Stomach smooth muscle (tissue), 2 donors: ENCODE measurements around the gene HK3.

ENCODE experiments used
- H3K27ac ChIP-seq: one replicate; pipeline ENCODE4 v1.7.0; 2013; ENCODE audit warnings: mild to moderate bottlenecking, low read length, inconsistent platforms
- H3K27me3 ChIP-seq, 2 donors: one replicate each; pipeline ENCODE4 v1.7.0; 2013; ENCODE audit warnings: low read length in 2 of 2; ENCODE audit not compliant: insufficient read depth in 2 of 2, control insufficient read depth in 1 of 2
- H3K36me3 ChIP-seq, 2 donors: one replicate each; pipeline ENCODE4 v1.7.0; 2013; ENCODE audit warnings: low read length in 2 of 2; ENCODE audit not compliant: control insufficient read depth in 2 of 2, insufficient read depth in 2 of 2
- H3K4me1 ChIP-seq: one replicate; pipeline ENCODE4 v1.7.0; 2013; ENCODE audit warnings: low read length; ENCODE audit not compliant: control insufficient read depth, insufficient read depth
- H3K4me3 ChIP-seq, 2 donors: one replicate each; pipeline ENCODE4 v1.7.0; 2013; ENCODE audit warnings: low read length in 2 of 2
- H3K9ac ChIP-seq, 2 donors: one replicate each; pipeline ENCODE4 v1.7.0; 2013; ENCODE audit warnings: low read length in 2 of 2, mild to moderate bottlenecking in 1 of 2
- H3K9me3 ChIP-seq, 2 donors: one replicate each; pipeline ENCODE4 v1.7.0; 2013; ENCODE audit warnings: low read length in 2 of 2; ENCODE audit not compliant: control insufficient read depth in 2 of 2
- donor health status: healthy.
- donor health status: Pancreatic carcinoma.

Gene HK3

GRCh38 chr5:176902102-176902814 is 3.1 kb upstream of the HK3 start:
- H3K27me3 ChIP-seq, result no peaks in the 10 kb centered on the region
- H3K4me1 ChIP-seq, result peaks cover 5% of the 10 kb centered on the region
- no peaks in the 10 kb centered on the region for H3K9me3 ChIP-seq
- peaks cover 36 to 44% of the 10 kb centered on the region in 2 donors for H3K36me3 ChIP-seq
- no peak overlapping the region for H3K27ac ChIP-seq
- no peak overlapping the region for H3K4me3 ChIP-seq
- no peak overlapping the region for H3K9ac ChIP-seq

DNA sequence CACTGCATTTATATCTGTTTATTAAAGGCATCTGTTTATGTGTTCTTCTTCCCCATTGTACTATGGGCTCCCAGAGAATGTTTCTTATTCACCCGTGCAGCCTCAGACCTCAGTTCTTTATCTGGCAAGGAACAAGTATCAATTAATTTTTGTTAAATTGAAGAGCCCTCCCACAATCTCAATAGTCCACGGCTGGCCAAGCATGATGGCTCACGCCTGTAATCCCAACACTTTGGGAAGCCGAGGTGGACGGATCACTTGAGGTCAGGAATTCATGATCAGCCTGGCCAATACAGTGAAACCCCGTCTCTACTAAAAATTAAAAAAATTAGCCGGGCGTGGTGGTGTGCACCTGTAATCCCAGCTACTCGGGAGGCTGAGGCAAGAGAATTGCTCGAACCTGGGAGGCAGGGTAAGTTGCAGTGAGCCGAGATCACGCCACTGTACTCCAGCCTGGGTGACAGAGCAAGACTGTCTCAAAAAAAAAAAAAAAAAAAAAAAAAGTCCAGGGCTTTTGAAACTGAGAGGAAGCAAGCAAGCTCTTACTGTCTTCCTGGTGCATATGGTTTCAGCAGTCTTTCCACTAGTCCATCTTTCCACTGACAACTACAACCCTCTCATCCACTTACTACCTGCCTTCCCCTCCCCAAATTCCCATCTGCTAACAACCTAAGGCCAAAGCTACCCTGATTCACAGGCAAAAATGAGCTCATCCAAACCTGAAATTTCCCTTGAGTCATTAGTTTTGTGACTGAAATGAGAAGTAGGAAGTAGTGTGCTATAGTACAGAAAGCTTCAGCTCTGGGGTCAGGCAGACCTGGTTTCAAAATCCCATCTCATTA is 2.3 kb upstream of the HK3 start:
- Histone ChIP-seq H3K4me1 (peaks cover 5% of the 10 kb centered on the region), H3K27ac (no peak overlapping the region), H3K9ac (no peak overlapping the region), H3K9me3 (no peaks in the 10 kb centered on the region), H3K27me3 (no peaks in the 10 kb centered on the region), H3K4me3 (no peak overlapping the region), H3K36me3 (peaks cover 28 to 37% of the 10 kb centered on the region in 2 donors)

- no peak overlapping the region for H3K9ac ChIP-seq
- H3K4me1 ChIP-seq, result peaks cover 5% of the 10 kb centered on the region
Measured at GRCh38 chr5:176900780-176901204, 1.6 kb upstream of the HK3 start.

DNA sequence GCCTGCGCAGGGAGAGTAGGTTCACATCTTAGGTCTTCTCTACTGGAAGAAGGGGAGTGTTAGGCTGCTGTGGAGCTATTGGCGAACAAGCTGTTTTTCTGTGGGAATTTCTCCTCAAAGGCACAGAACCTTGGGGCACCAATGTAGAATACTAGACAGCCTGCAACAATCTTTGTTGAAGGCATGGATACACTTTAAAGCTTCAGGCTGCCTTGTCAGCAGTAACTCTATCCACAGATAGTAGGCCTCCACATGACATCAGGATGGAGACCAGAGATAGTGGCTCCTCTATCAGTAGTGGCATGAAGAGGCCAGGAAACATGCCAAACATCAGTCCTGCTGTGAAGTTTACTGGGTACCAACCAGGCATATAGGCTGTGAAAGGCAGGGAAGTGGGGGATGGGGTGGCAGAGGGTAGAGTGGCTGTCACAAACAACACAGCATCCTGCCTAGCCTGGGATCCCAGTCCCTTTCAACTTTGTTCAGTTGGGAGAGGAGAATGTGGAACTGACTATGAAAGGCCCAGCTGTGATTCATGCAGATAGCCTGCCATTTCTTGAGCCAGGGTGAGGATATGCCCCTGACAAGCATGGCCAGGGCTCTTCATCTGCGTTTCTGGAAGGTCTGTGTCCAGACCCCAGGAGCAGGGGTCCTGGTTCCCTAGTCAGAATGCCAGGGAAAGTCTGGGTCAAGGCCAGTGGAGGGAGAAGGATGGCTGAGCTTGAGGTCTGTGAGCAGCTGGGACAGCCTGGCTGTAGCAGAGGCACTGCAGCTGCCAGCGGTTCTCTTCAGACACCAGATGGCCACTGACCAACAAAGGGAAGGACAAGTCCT is 1.0 kb upstream of the HK3 start:
- H3K4me1 ChIP-seq, result peaks cover 5% of the 10 kb centered on the region
- H3K36me3 ChIP-seq, result peaks cover 15 to 25% of the 10 kb centered on the region in 2 donors
- H3K27ac ChIP-seq, result no peak overlapping the region
- H3K4me3 ChIP-seq, result no peak overlapping the region
- H3K9ac ChIP-seq, result no peak overlapping the region
- H3K9me3 ChIP-seq, result no peaks in the 10 kb centered on the region
- no peaks in the 10 kb centered on the region for H3K27me3 ChIP-seq

More at GRCh38 chr5:176900780-176901204, 1.6 kb upstream of the HK3 start:
- no peaks in the 10 kb centered on the region for H3K27me3 ChIP-seq
- H3K4me3 ChIP-seq, result no peak overlapping the region
- H3K36me3 ChIP-seq, result peaks cover 21 to 30% of the 10 kb centered on the region in 2 donors
- no peak overlapping the region for H3K27ac ChIP-seq
- no peaks in the 10 kb centered on the region for H3K9me3 ChIP-seq

- Histone ChIP-seq H3K4me3 (no peak overlapping the region), H3K36me3 (peaks cover 0 to 3% of the 10 kb centered on the region in 2 donors), H3K27ac (no peak overlapping the region), H3K4me1 (peaks cover 5% of the 10 kb centered on the region), H3K9ac (no peak overlapping the region), H3K27me3 (peaks cover 0 to 3% of the 10 kb centered on the region in 2 donors), H3K9me3 (no peaks in the 10 kb centered on the region)
Measured at GRCh38 chr5:176897263-176897662, 1.9 kb downstream of the HK3 start.

DNA sequence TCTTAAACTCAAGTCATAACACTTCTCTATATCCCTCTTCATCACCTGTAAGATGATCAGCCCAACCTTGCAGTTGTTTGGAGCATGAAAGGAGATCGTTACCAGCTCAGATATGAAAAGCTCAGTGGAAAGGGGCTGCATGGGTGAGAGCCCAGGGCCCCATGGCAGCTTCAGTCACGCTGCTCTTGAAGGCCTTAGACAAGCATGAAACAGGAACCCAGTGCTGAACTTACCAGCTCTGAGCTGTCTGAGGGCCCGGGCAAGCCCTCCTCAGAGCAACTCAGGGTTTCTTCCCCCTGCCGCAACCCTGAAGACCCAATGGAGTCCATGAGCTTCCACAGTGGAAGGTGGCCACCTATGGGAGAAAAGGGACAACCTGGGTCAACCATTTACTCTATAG is 3.3 kb downstream of the HK3 start:
- Histone ChIP-seq H3K9ac (no peak overlapping the region), H3K9me3 (no peaks in the 10 kb centered on the region), H3K27me3 (peaks cover 0 to 5% of the 10 kb centered on the region in 2 donors), H3K27ac (no peak overlapping the region), H3K4me3 (no peak overlapping the region), H3K4me1 (peaks cover 5% of the 10 kb centered on the region), H3K36me3 (no peaks in the 10 kb centered on the region)

GRCh38 chr5:176894298-176894697 is 4.8 kb downstream of the HK3 start:
- Histone ChIP-seq H3K9ac (no peak overlapping the region), H3K36me3 (no peaks in the 10 kb centered on the region), H3K9me3 (no peaks in the 10 kb centered on the region), H3K4me3 (no peak overlapping the region), H3K4me1 (no peaks in the 10 kb centered on the region), H3K27me3 (peaks cover 0 to 8% of the 10 kb centered on the region in 2 donors), H3K27ac (no peak overlapping the region)

DNA sequence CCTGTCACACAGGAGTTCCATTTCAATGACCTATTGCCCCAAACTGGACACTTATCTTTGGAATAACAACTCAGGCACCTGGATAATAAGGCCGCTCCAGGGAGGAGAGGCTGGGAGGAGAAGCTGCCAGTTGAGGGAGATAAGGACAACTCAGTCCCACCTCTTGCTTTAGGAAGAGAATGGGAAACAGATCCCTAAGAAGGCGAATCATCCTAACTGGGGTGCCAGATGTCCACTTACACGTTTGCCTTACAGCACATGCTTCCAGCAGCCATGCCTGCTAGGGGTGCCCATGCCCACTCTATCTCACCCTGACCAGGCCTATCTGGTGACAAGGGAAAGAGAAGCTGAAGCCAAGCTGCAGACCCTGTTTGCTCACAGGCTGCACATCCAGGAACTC is 6.5 kb downstream of the HK3 start:
- Histone ChIP-seq H3K27ac (no peak overlapping the region), H3K36me3 (no peaks in the 10 kb centered on the region), H3K9me3 (no peaks in the 10 kb centered on the region), H3K27me3 (peaks cover 0 to 8% of the 10 kb centered on the region in 2 donors), H3K4me3 (no peak overlapping the region), H3K9ac (no peak overlapping the region), H3K4me1 (no peaks in the 10 kb centered on the region)

- Histone ChIP-seq H3K9ac (no peak overlapping the region), H3K4me3 (no peak overlapping the region), H3K9me3 (no peaks in the 10 kb centered on the region), H3K4me1 (no peaks in the 10 kb centered on the region), H3K36me3 (no peaks in the 10 kb centered on the region), H3K27me3 (peaks cover 0 to 8% of the 10 kb centered on the region in 2 donors), H3K27ac (no peak overlapping the region)
Measured at GRCh38 chr5:176891331-176891958, 7.7 kb downstream of the HK3 start.
